ENCODE measurements around the gene EP400.

GRCh38 chr12:131900397-131900796, 49.3 kb upstream of the EP400 start:
- TF ChIP-seq CTCF (IDR thresholded peaks at IDR 0.05; ENCODE audit: low read depth, low read length) (no peak), POLR2A (IDR thresholded peaks at IDR 0.05; ENCODE audit: extremely low read depth, insufficient read length) (no peak)

Data from NB4 (cell line).